ENCODE data around the gene POLR2A.

- TF ChIP-seq POLR2A (IDR thresholded peaks at IDR 0.05; ENCODE audit: low read depth) (no peak), CTCF (IDR thresholded peaks at IDR 0.05) (no peak)
Measured at GRCh38 chr17:7443499-7444485, 40.4 kb upstream of the POLR2A start.
